HG02610 (cell line): Measurements from ENCODE around the gene RIC8B.
"Not testable (repeated sequence)": the region's sequence is repeated elsewhere in the genome, so short reads cannot be mapped to it uniquely, and the experiment has no call there.

Experiments used
- ATAC-seq: cut with Tn5 transposase; IDR thresholded peaks from one replicate; pipeline ENCODE4 v1.9.1; 2021; ENCODE audit warnings: mild to moderate bottlenecking, moderate library complexity; ENCODE audit not compliant: unreplicated experiment

Gene RIC8B

GRCh38 chr12:106897981-106898901, 123.8 kb downstream of the RIC8B start:
- ATAC-seq = no peak

DNA sequence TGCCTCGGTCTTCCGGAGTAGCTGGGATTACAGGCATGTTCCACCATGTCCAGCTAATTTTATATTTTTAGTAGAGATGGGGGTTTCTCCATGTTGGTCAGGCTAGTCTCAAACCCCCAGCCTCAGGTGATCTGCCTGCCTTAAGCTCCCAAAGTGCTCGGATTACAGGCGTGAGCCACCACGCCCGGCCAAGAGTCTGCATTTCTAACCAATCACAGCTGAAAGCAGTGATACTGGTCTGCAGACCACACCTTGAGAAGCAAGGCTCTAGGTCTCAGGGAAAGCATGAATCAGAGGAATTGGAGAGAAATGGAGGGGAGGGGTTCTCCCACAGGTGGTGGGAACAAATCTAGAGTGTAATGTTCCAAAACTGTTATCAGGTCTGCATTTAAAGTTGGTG, 126.1 kb downstream of the RIC8B start:
- ATAC-seq = no peak

GRCh38 chr12:106901276-106901675, 126.8 kb downstream of the RIC8B start:
- no peak for ATAC-seq

DNA sequence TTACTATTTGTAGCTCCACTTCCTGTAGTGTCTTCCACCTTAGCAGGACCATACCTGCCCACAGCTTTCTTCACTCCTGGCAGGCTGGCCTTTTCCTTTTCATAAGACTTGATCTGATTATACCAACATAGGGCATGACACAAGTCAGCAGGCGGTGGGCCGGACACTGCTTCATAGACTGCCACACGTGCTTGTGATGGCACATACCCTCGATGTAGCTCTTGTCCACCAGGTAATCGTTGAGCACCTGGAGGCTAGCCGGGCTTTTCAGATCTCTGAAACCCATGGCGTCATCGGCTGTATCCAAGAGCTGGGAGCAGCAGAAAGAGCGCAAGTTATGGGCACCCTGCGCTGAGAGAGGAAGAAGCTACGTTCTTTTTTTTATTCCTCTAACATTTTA, 127.6 kb downstream of the RIC8B start:
- ATAC-seq = no peak

DNA sequence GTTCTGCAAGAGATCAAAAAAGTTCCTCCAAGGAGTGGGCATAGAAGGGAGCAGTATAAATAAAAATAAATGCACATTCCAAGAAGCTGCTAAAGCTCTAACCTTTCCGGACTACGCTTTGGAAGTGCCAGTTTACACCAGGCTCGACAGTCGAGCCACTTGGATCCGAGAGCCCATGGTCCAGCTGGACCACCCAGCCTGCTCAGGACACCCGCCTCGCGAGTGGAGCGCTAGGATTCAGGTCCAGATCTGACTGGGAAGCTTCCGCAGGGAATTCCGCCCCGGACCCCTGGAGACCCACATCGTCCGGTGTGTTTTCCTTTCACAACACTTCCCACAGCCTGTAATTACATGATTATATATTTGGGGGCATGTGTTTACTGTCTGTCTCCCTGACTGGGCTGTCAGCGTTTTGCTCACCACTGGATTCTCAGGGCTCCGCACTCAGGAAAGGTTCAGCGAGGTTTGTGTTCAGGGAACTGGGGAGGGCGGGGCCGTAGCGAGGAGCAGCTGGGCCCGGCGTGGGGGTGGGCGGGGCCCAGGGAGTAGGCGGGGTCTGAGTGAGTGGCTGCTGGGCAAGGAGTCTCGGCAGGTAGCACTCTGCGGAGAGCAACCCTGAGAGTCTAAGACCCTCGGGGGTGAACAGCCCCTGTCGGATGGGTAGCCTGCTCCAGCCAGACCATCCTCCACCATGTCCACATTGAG, 128.9 kb downstream of the RIC8B start:
- peak; percentile 45 for ATAC-seq

DNA sequence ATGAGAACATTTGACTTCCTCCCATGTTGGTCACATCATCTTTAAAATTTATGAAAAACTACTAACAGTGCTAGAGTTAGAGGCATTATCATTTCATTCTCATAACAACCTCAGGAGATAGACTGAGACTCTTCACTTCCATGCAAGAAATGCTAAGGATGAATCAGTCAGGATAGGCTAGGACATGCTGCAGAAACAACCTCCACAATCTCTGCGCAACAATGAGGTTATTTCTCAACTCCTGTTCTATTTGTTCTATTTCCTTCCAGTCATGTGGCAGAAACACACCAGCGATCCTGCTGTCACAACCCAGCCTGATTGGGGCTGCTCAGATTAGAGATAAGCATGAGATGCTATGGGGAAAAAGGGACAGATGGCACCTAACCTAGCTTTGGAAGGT, 132.2 kb downstream of the RIC8B start:
- no peak for ATAC-seq

GRCh38 chr12:106907411-106907810, 132.9 kb downstream of the RIC8B start:
- ATAC-seq = no peak

- ATAC-seq = no peak
These were observed 133.4 kb downstream of the RIC8B start for GRCh38 chr12:106907846-106908245.

- no peak for ATAC-seq
These were observed 134.1 kb downstream of the RIC8B start for GRCh38 chr12:106908561-106908960.

DNA sequence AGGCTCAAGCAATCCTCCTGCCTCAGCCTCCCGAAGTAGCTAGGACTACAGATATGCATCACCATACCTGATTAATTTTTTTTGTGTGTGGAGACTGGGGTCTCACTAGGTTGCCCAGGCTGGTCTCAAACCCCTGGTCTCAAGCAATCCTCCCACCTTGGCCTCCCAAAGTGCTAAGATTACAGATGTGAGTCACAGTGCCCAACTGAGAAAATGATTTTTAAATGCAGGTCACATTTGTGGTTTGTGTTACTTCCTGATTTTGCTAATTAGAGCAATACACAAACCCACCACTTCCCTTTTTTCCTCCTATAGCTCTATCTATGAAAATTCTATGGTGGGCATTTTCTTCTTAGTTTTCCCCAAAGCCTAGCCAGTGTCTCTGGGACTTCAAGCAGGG, 135.7 kb downstream of the RIC8B start:
- ATAC-seq = peak; percentile 66

DNA sequence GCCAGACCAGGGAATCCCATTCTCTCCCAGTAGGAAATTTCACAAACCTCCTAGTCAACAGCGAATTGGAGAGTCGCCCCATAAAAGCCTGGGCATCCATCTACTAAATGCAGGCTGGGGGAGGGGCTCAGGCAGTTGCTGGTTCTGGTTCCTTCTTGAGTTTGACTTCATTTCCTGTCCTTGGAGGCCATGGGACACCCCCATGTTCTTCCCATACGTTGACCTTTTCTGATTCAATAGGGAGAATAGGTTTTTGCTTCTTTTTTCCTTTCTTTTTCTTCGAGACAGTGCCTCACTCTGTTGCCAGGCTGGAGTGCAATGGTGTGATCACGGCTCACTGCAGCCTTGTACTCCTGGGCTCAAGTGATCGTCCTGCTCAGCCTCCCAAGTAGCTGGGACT, 137.1 kb downstream of the RIC8B start:
- ATAC-seq = no peak

DNA sequence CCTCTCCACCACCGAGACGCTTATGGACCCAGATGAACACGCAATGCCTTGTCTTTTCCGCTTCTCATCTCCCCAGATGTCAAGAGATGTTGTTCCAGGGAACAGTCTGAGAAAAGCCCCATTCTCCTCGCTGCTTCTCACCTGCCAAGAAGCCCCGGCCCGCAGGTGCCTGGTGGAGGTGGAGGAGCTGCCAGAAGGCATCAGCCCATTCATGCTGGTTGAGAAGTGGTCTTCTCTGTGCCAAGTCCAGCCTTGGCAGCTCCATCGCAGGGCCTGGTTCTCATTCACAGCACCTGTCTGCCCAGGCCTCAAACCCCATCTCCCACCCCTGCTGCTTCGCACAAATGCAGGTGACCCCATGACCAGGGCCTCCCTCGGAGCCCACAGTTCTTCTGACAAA, 139.0 kb downstream of the RIC8B start:
- ATAC-seq = no peak

GRCh38 chr12:106914796-106915634, 140.5 kb downstream of the RIC8B start:
- ATAC-seq = peak; percentile 70

GRCh38 chr12:106915635-106916026, 141.1 kb downstream of the RIC8B start:
- peak; percentile 11 for ATAC-seq

GRCh38 chr12:106917503-106917902, 143.0 kb downstream of the RIC8B start:
- no peak for ATAC-seq

DNA sequence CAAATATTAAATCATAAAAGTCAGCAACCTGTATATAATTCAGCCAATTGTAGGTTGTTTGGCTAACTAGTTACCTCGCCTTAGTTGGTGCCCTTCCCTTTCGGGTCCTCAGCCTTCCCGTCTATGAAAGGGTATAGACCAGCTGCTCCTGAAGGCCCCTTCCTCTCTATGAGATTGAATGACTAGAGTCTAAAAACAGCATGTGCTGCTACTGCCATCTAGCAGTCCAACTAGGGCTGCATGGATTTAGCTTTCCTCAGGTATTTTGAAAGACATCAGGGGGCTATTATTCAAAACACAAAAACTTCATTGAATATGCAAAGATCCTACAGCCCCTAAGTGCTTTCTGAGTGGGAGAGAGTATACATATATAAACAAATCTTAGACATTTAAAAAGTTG, 144.3 kb downstream of the RIC8B start:
- ATAC-seq = no peak

DNA sequence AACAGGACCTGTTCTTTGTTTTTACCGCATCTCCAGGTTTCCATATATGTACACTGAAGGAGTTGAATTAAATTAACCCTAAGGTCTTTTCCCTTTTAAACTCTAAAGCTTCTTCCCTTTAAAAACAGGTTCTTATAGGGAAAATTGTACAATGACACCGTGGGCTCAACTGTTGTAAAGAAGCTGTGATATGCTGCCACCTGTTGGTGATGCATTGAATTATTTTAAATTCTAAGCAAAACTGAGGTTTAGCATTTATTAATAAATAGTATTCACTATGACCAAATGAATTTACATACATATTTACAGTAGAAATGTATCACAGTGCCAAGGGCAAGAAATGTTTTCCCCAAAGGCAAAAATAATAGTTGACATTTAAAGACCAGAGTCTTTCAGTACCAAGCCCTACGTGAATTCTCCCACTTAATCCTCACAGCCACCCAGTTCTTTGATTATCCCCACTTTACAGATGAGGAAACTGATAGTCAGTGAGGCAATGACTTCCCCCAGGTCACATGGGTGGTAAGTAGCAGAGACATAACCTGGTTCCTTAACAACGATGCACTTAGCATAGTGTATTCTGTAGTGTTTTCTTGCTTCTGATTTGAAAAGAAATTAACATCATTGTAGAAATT, 145.5 kb downstream of the RIC8B start:
- ATAC-seq = no peak

- ATAC-seq = not testable (repeated sequence)
These were observed 147.5 kb downstream of the RIC8B start for GRCh38 chr12:106921976-106922375.

DNA sequence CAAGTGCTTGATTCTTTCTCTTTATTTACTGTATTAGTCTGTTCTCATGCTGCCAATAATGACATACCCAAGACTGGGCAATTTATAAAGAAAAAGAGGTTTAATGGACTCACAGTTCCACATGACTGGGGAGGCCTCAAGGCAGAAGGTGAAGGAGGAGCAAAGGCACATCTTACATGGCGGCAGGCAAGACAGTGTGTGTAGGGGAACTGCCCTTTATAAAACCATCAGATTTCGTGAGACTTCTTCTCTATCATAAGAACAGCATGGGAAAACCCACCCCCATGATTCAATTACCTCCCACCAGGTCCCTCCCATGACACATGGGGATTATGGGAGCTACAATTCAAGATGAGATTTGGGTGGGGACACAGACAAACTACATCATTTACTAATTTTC, 149.1 kb downstream of the RIC8B start:
- not testable (repeated sequence) for ATAC-seq

DNA sequence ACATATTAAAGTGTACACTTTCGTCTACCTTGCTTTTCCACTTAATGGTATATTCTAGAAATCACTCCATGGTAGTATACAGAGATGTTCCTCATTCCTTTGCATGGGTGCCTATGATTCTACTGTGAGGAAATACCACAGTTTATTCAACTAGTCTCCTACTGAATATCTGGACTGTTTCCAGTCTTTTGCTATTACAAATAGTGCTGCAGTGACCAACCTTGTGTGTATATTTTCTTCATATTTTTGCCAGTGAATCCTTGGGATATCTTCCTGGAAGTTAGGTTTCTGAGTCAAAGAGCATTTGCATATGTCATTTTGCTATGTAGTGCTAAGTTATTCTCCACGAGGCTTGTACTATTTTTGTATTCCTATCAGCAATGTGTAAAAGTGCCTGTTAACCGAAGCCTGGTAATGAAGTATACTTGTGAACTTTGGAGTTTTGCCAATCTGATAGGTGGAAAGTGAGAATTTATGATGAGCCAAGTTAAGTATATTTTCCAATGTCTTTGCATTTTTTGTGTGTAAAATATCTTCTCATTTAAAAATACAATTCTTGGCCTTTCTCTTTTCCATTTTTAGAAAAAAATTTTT, 149.9 kb downstream of the RIC8B start:
- no peak for ATAC-seq
